Measurements from ENCODE around the gene LYPLAL1. TPM values are rescaled to one million over a fixed set of nuclear protein-coding genes. Genes with fewer than 3 reads are reported as not detected.

The LYPLAL1 gene
- total RNA-seq, 1 experiment from 2014 or later = 21.1 TPM

DNA sequence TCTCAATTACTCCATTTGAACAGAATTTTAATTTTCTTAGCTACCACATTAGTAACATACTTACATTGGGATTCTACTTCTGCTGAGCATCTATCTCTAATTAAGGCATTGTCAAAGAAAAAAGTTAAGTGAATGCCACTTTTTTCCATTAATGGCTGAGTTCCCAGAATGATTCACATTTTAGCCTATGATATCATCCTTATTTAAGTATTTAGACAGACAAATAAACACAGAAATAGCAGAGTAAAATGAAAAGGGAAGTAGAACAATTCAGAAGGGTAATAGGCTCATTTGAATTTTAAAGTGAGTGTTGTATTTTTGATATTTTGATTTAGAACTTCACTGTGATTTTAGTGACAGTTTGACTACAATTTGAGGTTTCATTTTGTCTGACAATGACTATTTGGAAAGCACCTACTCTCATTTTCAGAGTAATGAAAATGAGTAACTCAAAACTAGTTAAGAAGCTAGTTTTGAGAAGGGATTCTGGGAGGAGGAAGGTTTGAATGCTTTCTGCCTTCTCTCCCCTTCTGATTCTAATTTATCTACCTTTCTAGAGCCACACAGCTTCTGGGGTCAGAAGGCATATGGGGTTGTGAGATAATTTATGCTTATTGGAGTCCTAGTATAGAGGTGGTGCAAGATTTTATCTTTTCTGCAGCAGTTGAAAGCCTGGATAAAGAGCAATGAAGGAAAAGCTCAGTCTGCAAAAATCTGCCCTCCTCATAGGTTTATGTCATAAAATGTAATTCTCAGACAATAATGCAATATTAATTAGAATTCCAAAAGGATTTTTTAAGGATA, 15.5 kb downstream of the LYPLAL1 start:
- no peaks in the 10 kb centered on the region for H4K20me1 ChIP-seq (ENCODE audit: control insufficient read depth, insufficient read depth, insufficient read length)
- TF ChIP-seq, protein P1, sequence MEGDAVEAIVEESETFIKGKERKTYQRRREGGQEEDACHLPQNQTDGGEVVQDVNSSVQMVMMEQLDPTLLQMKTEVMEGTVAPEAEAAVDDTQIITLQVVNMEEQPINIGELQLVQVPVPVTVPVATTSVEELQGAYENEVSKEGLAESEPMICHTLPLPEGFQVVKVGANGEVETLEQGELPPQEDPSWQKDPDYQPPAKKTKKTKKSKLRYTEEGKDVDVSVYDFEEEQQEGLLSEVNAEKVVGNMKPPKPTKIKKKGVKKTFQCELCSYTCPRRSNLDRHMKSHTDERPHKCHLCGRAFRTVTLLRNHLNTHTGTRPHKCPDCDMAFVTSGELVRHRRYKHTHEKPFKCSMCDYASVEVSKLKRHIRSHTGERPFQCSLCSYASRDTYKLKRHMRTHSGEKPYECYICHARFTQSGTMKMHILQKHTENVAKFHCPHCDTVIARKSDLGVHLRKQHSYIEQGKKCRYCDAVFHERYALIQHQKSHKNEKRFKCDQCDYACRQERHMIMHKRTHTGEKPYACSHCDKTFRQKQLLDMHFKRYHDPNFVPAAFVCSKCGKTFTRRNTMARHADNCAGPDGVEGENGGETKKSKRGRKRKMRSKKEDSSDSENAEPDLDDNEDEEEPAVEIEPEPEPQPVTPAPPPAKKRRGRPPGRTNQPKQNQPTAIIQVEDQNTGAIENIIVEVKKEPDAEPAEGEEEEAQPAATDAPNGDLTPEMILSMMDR (conservative IDR thresholded peaks at IDR 0.05) = no peak
- no peak overlapping the region for H2BK12ac ChIP-seq (ENCODE audit: insufficient read length, low read depth, low read length)
- no peak overlapping the region for H3K27ac ChIP-seq (ENCODE audit: insufficient read length, low read depth, low read length)
- no peak overlapping the region for H4K8ac ChIP-seq (replicated peaks; ENCODE audit: insufficient read length, low read depth, low read length)
- H2BK20ac ChIP-seq (ENCODE audit: low read depth, low read length, poor library complexity, severe bottlenecking) = no peak overlapping the region
- Mint-ChIP-seq H3K27ac (no peak overlapping the region), H3K9me3 (no peaks in the 10 kb centered on the region; a peak in 1 of 5 replicates), H3K4me1 (peaks cover 12 to 13% of the 10 kb centered on the region in 2 experiments; a peak in 2 of 4 replicates), H3K4me3 (no peak overlapping the region), H3K27me3 (ENCODE audit: low read depth) (no peaks in the 10 kb centered on the region), H3K36me3 (ENCODE audit: insufficient read depth in 1 of 3, low read depth in 3 of 3) (no peaks in the 10 kb centered on the region; a peak in 1 of 7 replicates)
- no peak overlapping the region for H2AK5ac ChIP-seq (ENCODE audit: insufficient read length, low read length)
- no peaks in the 10 kb centered on the region for H3K27me3 ChIP-seq (ENCODE audit: insufficient read depth, low read length)
- H2BK15ac ChIP-seq (ENCODE audit: low read depth, low read length) = no peak overlapping the region
- no peaks in the 10 kb centered on the region for H3K79me2 ChIP-seq (ENCODE audit: insufficient read depth, low read length)
- no peak overlapping the region for H3K9ac ChIP-seq (ENCODE audit: extremely low read depth, insufficient read length, low read length)
- H2BK5ac ChIP-seq (ENCODE audit: insufficient read length, low read length) = no peak overlapping the region
- no peak overlapping the region for H3K4ac ChIP-seq (ENCODE audit: low read depth, low read length)
- H3T11ph ChIP-seq (ENCODE audit: low read length) = no peak overlapping the region
- H3K9me3 ChIP-seq (ENCODE audit: control insufficient read depth, low read depth, low read length) = no peaks in the 10 kb centered on the region
- H4K91ac ChIP-seq (ENCODE audit: insufficient read length, low read depth, low read length) = no peak overlapping the region
- DNase-seq = no peak
- no peak overlapping the region for H3K4me2 ChIP-seq (ENCODE audit: insufficient read depth, insufficient read length, low read length)
- H3K4me1 ChIP-seq (ENCODE audit: insufficient read depth, low read length) = no peaks in the 10 kb centered on the region
- H3K23me2 ChIP-seq (ENCODE audit: insufficient read length, low read depth, low read length, poor library complexity, severe bottlenecking) = no peaks in the 10 kb centered on the region
- no peaks in the 10 kb centered on the region for H3K79me1 ChIP-seq (ENCODE audit: insufficient read depth, low read depth, low read length, poor library complexity, severe bottlenecking)
- no peak overlapping the region for H3K14ac ChIP-seq (ENCODE audit: insufficient read depth, low read length)
- H3K56ac ChIP-seq (ENCODE audit: insufficient read length, low read depth, low read length) = no peak overlapping the region
- H3K23ac ChIP-seq (ENCODE audit: insufficient read length, low read depth, low read length) = no peak overlapping the region
- no peak overlapping the region for H2BK120ac ChIP-seq (ENCODE audit: low read depth, low read length, poor library complexity, severe bottlenecking)
- H3K18ac ChIP-seq (ENCODE audit: insufficient read length, low read depth, low read length) = no peak overlapping the region
- no peak overlapping the region for H2AFZ ChIP-seq (ENCODE audit: low read length)
- no peak overlapping the region for H4K5ac ChIP-seq (ENCODE audit: insufficient read length, low read depth, low read length)
